ES-I3 (cell line): ENCODE results near the gene NUP210.

Experiments used
- H3K36me3 ChIP-seq: 2 replicates; pipeline ENCODE4 v1.6.1; 2013; ENCODE audit warnings: mild to moderate bottlenecking, low read length, control low read depth, moderate library complexity; ENCODE audit not compliant: insufficient read depth
- H3K4me1 ChIP-seq: 2 replicates; pipeline ENCODE4 v1.6.1; 2013; ENCODE audit warnings: mild to moderate bottlenecking, control low read depth, low read length; ENCODE audit not compliant: insufficient read depth
- H3K9ac ChIP-seq: 2 replicates; pipeline ENCODE4 v1.6.1; 2013; ENCODE audit warnings: low read depth, mild to moderate bottlenecking, low read length, moderate library complexity
- H3K9me3 ChIP-seq: 2 replicates; pipeline ENCODE4 v1.6.1; 2013; ENCODE audit warnings: mild to moderate bottlenecking, low read length, moderate library complexity; ENCODE audit not compliant: control insufficient read depth, insufficient read depth

NUP210 gene

DNA sequence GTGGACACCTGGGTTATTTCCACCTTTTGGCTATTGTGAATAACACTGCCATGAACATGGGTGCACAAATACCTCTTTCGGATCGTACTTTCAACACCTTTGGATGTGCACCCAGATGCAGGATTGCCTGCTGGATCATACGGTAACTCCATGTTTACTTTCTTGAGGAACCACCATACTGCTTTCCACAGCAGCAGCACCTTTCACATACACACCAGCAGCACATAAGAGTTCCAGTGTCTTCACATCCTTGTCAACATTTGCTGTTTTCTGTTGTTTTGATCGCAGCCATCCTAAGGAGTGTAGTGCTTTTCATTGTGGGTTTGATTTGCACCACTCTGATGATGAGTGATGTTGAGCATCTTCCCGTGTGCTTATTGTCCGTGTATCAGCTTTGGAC, 51.3 kb downstream of the NUP210 start:
- H3K9me3 ChIP-seq, result no peaks in the 10 kb centered on the region
- H3K4me1 ChIP-seq, result peaks cover 12% of the 10 kb centered on the region
- no peak overlapping the region for H3K9ac ChIP-seq
- peaks cover 10% of the 10 kb centered on the region for H3K36me3 ChIP-seq

DNA sequence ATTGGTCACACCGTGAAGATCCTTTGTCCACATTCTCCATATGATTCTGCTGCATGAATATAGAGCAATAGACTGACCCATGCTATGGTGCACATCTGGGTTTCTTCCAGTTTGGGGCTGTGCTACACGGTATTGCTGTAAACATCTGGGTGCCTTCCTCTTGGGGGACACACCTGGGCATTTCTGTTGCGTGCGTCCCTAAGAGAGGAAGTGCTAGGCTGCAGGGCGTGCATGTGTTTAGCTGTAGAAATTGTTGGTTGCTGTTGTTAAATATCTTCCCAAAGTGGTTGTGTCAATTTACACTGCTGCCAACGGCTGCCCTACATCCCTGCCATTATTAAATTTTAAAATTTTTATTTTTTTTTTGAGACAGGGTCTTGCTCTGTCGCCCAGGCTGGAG, 52.4 kb downstream of the NUP210 start:
- Histone ChIP-seq H3K36me3 (peaks cover 19% of the 10 kb centered on the region; the same call in 1 of the 2 replicates), H3K9me3 (no peaks in the 10 kb centered on the region), H3K4me1 (peaks cover 12% of the 10 kb centered on the region), H3K9ac (no peak overlapping the region)

DNA sequence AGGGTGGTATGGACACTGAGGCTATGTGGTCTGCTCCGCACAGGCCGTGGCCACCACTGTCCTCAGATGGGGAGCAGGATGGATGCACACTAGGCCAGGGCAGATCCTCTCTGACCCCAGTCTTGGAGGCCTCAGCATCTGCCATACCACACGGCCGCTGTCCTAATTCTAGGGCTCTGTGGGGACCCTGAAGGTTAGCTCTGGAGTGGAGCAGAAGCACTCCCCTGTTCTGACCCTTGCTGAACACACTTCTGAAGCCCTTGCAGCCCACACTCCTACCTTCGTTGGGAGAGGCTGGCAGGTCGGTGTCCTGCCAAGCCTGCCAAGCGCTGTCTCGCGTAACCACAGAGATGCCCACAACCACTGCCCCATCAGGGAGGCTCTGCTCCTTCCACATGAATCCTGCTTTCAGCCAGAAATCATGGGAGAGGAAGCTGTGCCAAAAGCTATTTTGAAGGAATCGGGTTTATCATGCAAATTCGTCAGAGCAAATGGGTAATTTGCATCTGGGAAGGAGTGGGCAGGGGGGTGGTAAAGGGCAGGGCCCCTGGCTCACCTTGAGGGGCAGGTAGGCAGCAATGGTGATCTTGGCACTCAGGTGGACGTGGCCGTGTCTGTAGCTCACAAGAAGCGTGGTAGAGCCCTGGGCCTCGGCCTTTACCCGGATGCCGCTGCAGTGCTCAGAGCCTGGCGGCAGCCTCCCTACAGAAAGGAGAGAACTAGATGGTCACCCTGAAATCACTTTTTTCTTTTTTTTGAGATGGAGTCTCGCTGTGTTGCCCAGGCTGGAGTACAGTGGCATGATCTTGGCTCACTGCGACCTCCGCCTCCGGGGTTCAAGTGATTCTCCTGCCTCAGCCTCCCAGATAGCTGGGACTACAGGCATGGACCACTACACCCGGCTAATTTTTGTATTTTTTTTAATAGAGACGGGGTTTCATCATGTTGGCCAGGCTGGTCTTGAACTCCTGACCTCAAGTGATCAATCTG, 54.4 kb downstream of the NUP210 start:
- Histone ChIP-seq H3K36me3 (peaks cover 13% of the 10 kb centered on the region; the same call in 1 of the 2 replicates), H3K4me1 (peaks cover 12% of the 10 kb centered on the region), H3K9me3 (no peaks in the 10 kb centered on the region), H3K9ac (no peak overlapping the region)

DNA sequence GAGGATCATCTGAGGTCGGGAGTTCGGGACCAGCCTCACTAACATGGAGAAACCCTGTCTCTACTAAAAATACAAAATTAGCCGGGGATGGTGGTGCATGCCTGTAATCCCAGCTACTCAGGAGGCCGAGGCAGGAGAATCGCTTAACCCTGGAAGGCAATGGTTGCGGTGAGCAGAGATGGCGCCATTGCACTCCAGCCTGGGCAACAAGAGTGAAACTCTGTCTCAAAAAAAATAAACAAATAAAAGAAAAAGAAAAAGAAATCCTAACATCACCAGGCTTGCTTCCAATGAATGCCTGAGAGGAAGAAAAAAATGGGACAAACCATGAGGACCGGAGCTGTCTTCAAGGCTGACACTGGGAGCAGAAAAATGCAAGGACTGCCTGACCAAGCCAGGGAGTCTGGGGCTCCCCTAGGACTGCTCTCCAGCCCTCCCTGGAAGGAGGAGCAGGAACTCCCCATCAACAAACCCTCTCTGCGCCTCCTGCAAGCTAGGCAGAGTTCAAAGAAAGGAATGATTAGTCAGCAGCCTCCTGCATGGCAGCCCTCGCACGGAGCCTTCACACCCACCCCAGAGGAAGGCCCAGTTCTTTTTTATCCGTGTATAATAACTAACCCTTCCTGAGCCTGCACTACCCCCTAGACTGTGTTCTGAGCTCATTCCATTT, 55.4 kb downstream of the NUP210 start:
- Histone ChIP-seq H3K9me3 (no peaks in the 10 kb centered on the region), H3K9ac (no peak overlapping the region), H3K36me3 (peaks cover 16% of the 10 kb centered on the region; the same call in 1 of the 2 replicates), H3K4me1 (peaks cover 12% of the 10 kb centered on the region)

DNA sequence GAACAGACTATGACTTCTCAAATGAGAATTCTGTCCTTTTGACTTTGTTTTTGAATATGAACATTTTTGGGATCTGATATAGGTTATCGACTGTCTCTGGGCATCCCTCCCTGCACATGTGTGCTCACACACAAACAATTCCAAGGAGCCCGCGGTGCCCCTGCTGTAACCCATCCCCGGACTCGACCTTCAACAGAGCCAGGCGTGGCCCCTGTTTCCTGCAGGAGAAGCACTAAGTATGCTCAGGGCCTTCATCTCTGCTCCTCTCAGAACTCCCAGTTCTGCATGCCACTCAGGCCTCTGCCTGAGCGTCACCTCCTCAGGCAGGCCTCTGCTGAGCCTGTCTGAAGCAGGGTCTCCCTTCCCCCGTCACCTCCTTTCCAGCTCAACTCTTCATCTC, 57.6 kb downstream of the NUP210 start:
- peaks cover 20% of the 10 kb centered on the region for H3K36me3 ChIP-seq
- H3K4me1 ChIP-seq, result peaks cover 12% of the 10 kb centered on the region
- no peaks in the 10 kb centered on the region for H3K9me3 ChIP-seq
- H3K9ac ChIP-seq, result no peak overlapping the region

DNA sequence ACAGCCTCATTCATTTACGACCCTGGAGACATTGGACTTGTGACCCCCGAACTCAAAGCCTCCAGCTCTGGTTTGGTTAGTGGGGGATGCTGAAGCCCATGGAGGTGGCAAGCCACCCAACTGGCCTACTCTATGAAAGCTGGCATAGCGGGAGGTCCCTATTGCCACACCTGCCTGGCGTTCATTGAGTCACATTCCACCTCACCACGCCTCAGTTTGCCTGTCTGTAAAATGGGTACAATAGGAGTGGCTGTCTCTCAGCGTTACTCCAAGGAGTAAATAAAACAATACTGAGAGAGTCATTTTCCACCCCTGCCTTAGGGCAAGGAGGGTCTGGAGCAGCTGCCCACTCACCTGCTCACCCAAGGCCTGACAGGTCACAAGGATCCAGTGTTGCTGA, 60.2 kb downstream of the NUP210 start:
- Histone ChIP-seq H3K4me1 (peaks cover 3% of the 10 kb centered on the region), H3K9me3 (no peaks in the 10 kb centered on the region), H3K9ac (no peak overlapping the region), H3K36me3 (peaks cover 21% of the 10 kb centered on the region)

DNA sequence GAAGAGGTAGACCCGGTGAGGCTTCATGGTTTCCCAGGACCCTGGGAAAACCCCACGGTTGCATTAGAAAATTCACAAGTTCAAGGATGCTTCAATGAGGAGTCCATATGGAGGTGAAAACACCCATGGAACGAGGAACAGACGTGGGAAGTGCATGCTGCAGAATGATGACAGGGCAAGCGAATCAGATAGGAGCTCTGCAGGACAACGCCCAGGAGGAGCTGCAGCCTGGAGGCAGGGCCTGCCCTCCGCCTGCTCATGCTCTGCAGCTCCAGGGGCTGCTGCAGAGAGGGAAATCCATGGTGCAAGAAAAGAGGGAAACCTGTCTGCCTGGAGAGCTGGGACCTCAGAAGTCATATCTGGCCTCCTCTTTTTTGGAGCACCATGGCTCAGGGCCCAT, 61.5 kb downstream of the NUP210 start:
- H3K36me3 ChIP-seq, result peaks cover 19% of the 10 kb centered on the region

DNA sequence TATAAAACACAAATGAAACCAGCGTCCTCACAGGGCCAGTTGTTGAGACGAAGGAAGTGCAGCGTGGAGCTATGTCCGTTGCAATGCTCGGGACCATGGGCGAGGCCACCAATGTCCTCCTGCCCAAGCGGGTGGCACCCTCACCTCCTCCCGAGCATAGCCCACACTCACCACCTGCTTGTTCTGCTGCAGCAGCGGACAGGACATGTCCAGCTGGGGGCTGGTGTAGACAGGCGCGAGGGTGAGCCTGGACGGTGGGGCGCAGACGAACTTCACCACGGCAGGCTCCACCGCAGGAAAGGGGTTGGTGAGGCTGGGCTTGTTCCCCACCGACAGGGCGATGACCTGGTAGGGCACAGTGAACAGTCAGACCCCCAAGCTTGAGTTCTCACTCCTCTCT, 62.1 kb downstream of the NUP210 start:
- Histone ChIP-seq H3K9ac (no peak overlapping the region), H3K4me1 (no peaks in the 10 kb centered on the region; the same call in 1 of the 2 replicates), H3K9me3 (no peaks in the 10 kb centered on the region), H3K36me3 (peaks cover 13% of the 10 kb centered on the region)

More for the DNA sequence above, 61.5 kb downstream of the NUP210 start:
- Histone ChIP-seq H3K9ac (no peak overlapping the region), H3K4me1 (no peaks in the 10 kb centered on the region; the same call in 1 of the 2 replicates), H3K9me3 (no peaks in the 10 kb centered on the region)

DNA sequence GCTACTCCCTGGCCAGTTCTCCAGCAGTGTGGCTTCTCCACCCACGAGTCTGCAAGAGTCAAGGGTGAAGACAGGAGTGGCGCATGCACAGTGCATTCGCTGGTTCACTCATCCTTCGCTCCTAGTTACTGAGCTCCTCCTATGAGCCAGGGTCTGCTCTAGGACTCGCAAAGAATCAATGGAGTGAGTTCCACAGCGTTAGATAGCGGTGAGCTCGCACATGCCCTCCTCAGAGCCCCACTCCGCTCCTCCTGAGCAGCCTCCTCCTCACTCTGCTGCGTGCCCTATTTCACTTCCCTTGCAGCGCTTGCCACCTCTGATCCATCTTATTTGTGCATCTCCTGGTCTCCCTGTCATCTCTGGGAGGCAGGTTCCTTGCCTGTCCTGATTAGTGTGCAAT, 63.0 kb downstream of the NUP210 start:
- H3K4me1 ChIP-seq, result no peaks in the 10 kb centered on the region; the same call in 1 of the 2 replicates
- peaks cover 10% of the 10 kb centered on the region for H3K36me3 ChIP-seq
- H3K9ac ChIP-seq, result no peak overlapping the region
- H3K9me3 ChIP-seq, result no peaks in the 10 kb centered on the region

DNA sequence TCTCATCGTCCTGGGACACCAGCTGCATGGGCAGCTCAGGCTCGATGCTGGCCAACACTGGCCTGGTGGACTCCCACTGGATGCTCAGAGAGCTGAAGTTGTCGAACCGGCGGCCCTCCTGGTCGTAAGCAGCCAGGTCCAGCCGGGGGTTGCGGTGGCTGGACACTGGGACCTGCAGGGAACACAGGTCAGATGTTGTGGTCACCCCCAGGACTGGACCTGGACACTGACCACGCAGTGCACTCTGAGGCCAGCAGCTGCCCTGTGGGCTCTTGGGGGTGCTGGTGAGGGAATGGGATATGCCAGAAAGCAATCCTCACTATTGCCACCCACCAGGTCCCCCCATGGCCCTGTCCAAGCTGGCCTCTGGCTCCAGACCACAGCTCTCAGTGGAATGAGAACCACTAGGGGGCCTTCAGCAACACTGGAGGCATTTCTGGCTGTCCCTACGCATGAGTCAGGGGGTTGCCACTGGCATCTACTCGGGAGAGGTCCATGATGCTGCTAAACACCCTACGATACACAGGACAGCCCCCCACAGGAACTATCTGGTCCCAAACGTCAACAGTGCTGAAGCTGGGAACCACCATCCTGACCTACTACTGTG, 66.1 kb downstream of the NUP210 start:
- peaks cover 4% of the 10 kb centered on the region for H3K36me3 ChIP-seq
- peaks cover 9% of the 10 kb centered on the region for H3K4me1 ChIP-seq
- H3K9me3 ChIP-seq, result no peaks in the 10 kb centered on the region
- H3K9ac ChIP-seq, result no peak overlapping the region

DNA sequence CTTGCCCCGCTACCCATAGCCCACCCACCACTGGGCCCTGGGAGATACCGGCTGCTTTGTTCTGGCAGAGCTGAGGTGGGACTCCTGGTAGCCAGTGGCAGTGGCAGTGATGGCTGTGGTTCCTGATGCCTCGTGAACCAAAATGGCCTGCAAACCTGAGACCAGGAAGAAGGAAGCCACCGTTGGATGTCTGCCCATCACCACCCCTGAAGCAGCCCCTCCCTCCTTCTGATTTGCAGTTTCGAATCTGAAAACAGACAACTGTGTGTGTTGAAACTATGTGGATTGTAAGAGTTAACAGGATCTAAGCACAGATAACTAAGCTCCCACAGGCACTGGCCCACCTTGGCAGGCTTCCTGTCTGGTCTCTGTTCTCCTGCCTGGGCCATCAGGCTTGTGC, 66.6 kb downstream of the NUP210 start:
- H3K4me1 ChIP-seq, result peaks cover 13% of the 10 kb centered on the region
- H3K9me3 ChIP-seq, result no peaks in the 10 kb centered on the region
- no peak overlapping the region for H3K9ac ChIP-seq
- peaks cover 4% of the 10 kb centered on the region for H3K36me3 ChIP-seq

DNA sequence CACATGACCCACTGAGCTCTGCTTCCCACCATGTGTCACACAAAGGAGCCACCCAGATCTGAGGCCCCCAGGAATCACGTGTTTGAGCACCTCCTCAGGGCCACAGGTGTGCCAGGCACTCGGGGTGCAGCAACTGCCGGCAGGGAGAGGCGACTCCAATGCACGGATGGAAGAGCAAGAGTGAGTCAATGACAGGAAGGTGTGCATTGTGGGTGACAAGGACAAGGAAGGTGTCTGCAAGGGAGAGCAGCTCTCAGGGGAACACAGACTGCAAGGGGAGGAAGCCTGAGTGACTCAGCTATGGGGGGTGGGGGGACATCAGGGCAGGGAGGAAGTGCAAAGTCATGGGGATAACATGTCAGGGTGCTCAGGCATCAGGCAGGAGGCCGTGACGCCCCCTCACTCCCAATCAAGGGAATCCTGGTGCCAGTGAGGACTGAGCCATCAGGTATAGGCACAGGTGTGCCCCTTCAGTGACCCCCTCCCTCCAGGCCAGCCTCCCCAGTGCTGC, 67.4 kb downstream of the NUP210 start:
- Histone ChIP-seq H3K36me3 (peaks cover 2% of the 10 kb centered on the region; the same call in 1 of the 2 replicates), H3K9ac (no peak overlapping the region)

DNA sequence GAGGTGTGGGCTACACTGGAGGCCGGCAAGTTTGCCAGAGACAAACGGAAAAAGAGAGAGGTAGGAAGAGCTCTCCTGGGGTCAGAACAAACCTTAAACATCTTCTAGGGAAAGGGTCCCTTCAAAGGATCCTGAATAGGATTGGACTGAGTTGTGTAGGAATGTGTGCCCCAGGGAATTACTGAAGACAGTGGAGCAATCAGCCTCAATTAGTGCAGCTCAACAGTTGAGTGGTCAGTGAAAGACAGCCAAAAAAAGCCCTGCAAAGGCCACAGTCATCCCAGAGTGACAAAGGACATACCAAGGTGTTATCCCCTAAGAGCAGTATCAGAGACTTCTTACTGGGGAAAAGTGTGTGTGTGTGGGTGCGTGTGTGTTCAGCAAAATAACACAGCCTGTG, 70.3 kb downstream of the NUP210 start:
- Histone ChIP-seq H3K9me3 (no peaks in the 10 kb centered on the region; the same call in 1 of the 2 replicates), H3K4me1 (peaks cover 39% of the 10 kb centered on the region), H3K9ac (no peak overlapping the region), H3K36me3 (no peaks in the 10 kb centered on the region; the same call in 1 of the 2 replicates)

More for the DNA sequence above, 67.4 kb downstream of the NUP210 start:
- peaks cover 21% of the 10 kb centered on the region for H3K4me1 ChIP-seq
- no peaks in the 10 kb centered on the region for H3K9me3 ChIP-seq
